Fibroblast of pulmonary artery (primary cell): Measurements from ENCODE around the gene EFS.

ENCODE experiments used
- DNase-seq: peaks from one replicate; pipeline ENCODE4 v3.0.0-alpha.2; 2010; ENCODE audit warnings: low read depth
- H3K4me3 ChIP-seq: replicated peaks from 2 replicates; pipeline ENCODE4 v1.5.1; 2011; ENCODE audit warnings: low read depth, mild to moderate bottlenecking, control low read depth, low read length, moderate library complexity
- TF ChIP-seq, protein P1 (sequence below): IDR thresholded peaks from 2 replicates; pipeline ENCODE4 v1.5.1; 2011; ENCODE audit warnings: mild to moderate bottlenecking, control low read depth, low read length, inconsistent platforms; ENCODE audit errors: missing control alignments

Gene EFS

GRCh38 chr14:23372509-23372908, 7.5 kb upstream of the EFS start, which contains the start of gene IL25:
TSS of gene IL25 (plus strand) at chr14:23372809.
- TF ChIP-seq, protein P1, sequence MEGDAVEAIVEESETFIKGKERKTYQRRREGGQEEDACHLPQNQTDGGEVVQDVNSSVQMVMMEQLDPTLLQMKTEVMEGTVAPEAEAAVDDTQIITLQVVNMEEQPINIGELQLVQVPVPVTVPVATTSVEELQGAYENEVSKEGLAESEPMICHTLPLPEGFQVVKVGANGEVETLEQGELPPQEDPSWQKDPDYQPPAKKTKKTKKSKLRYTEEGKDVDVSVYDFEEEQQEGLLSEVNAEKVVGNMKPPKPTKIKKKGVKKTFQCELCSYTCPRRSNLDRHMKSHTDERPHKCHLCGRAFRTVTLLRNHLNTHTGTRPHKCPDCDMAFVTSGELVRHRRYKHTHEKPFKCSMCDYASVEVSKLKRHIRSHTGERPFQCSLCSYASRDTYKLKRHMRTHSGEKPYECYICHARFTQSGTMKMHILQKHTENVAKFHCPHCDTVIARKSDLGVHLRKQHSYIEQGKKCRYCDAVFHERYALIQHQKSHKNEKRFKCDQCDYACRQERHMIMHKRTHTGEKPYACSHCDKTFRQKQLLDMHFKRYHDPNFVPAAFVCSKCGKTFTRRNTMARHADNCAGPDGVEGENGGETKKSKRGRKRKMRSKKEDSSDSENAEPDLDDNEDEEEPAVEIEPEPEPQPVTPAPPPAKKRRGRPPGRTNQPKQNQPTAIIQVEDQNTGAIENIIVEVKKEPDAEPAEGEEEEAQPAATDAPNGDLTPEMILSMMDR = no peak
- no peak within 1 kb of the TSS for H3K4me3 ChIP-seq
- DNase-seq = no peak

DNA sequence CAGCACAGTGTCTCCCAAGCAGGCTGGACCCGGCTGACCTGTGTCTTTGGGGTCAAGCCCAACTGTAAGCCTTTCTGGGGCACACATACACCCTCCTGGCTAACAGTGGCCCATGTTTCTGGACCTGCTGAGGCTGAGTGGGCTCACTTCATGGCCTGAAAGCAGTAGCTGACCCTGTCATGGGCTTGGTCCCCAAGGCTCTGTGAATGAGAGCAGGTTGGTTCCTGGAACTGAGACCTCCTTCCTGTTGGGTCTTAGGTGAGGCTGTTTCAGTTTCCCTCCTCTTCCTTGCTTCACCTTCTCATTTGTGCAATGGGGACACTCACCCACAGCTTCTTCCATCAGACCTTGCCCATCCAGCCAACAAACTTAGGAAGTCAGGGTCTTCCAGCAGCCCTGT, 6.9 kb upstream of the EFS start:
- TF ChIP-seq, protein P1 = no peak
- no peak overlapping the region for H3K4me3 ChIP-seq
- no peak for DNase-seq

DNA sequence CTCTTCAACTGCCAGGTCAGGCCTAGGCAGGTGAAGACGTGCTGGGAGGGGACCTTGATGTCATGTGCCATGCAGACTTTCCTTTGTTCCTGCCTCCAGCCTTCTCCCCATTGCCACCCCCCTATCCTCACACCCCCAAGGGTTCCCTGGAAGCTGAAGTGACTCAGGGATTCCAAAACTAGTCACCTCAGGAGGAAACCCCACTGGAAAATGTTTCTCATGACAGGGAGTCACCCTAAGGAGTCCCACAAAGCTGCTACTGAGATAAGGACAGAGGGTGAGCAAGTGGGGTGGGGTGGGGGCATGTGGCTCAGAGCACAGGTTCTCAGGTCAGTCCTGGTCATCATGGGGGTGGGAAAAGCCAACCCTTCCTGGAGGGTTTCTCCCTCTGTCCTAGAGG, 5.2 kb upstream of the EFS start:
- no peak for DNase-seq
- TF ChIP-seq, protein P1 = no peak
- no peak overlapping the region for H3K4me3 ChIP-seq

DNA sequence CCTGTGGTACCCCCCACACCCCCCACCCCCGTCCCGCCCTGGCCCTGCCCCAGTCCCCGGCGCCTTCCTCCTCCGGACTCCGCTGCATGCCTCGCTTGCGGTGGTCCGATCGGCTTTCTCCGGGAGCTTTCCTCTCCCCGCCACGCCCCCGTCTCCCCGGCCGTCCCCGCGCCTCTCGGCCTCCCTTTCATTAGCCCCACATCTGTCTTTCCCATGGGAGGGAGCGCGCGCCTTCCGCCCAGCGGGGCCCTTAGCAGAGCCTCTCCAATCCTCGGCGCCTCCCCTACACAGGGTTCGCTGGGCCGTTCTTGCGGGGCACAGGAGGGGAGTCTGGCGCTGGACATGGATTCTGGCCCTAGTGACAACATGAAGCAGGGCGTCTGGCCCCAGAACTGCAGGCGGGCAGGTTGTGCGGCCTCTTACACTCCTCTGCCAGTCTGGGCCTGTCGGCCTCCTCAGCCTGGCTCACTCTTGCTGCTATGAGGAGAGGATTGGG, 1.5 kb upstream of the EFS start:
- TF ChIP-seq, protein P1 = no peak
- no peak overlapping the region for H3K4me3 ChIP-seq
- peak; percentile 21 for DNase-seq

DNA sequence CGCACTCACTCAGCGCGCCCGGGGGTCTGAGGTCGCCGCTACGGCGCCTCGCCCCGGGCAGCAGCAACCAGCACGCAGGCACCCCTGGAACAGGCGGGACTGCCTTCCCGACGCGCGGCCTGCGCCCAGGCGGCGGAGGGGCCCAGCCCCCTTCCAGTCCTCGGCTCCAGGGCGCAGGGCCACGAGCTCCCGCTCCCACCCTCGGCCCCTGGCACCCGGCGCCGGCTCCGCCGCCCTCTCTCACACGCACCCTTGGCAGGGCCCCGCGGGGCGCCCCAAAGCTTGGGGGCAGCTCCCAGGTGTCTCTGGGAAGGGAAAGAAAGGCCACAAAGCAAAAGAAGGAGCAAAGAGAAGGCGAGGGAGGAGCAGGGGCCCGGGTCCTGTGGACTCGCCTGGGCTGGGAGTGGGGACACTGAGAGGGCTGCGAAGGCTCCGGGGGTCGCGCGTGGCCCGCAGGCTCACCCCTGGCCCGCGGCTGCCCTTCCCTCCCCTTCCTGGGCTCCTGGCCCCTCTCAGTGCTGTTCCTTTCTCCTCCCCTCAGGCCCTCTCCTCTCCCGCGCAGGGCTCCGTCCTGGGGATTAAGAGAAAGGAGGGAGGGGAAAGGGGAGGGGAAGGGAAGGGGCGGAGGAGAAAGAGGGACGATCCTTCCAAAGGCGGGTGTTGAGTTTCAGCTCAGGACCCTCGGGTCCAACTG, 907 bp upstream of the EFS start:
- peak overlapping the region; percentile 27 for H3K4me3 ChIP-seq
- TF ChIP-seq, protein P1 = no peak
- peak; percentile 32 for DNase-seq

- TF ChIP-seq, protein P1 = no peak
- no peak for DNase-seq
- H3K4me3 ChIP-seq = peak overlapping the region; percentile 30
Observed at GRCh38 chr14:23364164-23365035, 572 bp downstream of the EFS start.
